22Rv1 (cell line): Measurements from ENCODE around the gene PRMT9.

Source experiments
- CTCF ChIP-seq: fragments of 450-650 bp; IDR thresholded peaks from 2 replicates; pipeline ENCODE4 v1.5.1; 2017; ENCODE audit warnings: mild to moderate bottlenecking
- ZFX ChIP-seq: fragments of 450-650 bp; IDR thresholded peaks from 2 replicates; pipeline ENCODE4 v1.6.1; 2017; ENCODE audit warnings: antibody characterized with exemption, borderline replicate concordance

- TF ChIP-seq CTCF, result no peak
- TF ChIP-seq ZFX, result no peak
Measured at GRCh38 chr4:147723326-147723725, 39.4 kb upstream of the PRMT9 start.
